Subcutaneous abdominal adipose tissue (tissue), 5 donors: ENCODE results near the gene PXDN.

Source experiments
- H3K27ac ChIP-seq: one replicate; pipeline ENCODE4 v1.7.0; 2013; ENCODE audit warnings: low read depth, mild to moderate bottlenecking, inconsistent platforms, low read length, moderate library complexity
- H3K27me3 ChIP-seq, 5 donors: one replicate each; pipeline ENCODE4 v1.7.0; 2013; ENCODE audit warnings: low read length in 5 of 5, inconsistent platforms in 1 of 5; ENCODE audit not compliant: control insufficient read depth in 5 of 5, insufficient read depth in 4 of 5
- H3K36me3 ChIP-seq, 5 donors: one replicate each; pipeline ENCODE4 v1.7.0; 2013; ENCODE audit warnings: low read length in 5 of 5; ENCODE audit not compliant: control insufficient read depth in 5 of 5, insufficient read depth in 5 of 5
- H3K4me1 ChIP-seq, 5 donors: one replicate each; pipeline ENCODE4 v1.7.0; 2013; ENCODE audit warnings: low read length in 5 of 5, mild to moderate bottlenecking in 3 of 5, moderate library complexity in 1 of 5; ENCODE audit not compliant: control insufficient read depth in 5 of 5, insufficient read depth in 5 of 5
- H3K4me3 ChIP-seq, 5 donors: one replicate each; pipeline ENCODE4 v1.7.0; 2013; ENCODE audit warnings: low read length in 5 of 5, low read depth in 1 of 5
- H3K9ac ChIP-seq, 5 donors: one replicate each; pipeline ENCODE4 v1.7.0; 2013; ENCODE audit warnings: low read length in 5 of 5, mild to moderate bottlenecking in 4 of 5, moderate library complexity in 3 of 5
- H3K9me3 ChIP-seq, 5 donors: one replicate each; pipeline ENCODE4 v1.7.0; 2013; ENCODE audit warnings: low read length in 5 of 5; ENCODE audit not compliant: control insufficient read depth in 5 of 5
- donor health status: healthy.
- donor health status: healthy.
- donor health status: healthy.
- donor health status: healthy.
- donor health status: healthy.

Gene PXDN

DNA sequence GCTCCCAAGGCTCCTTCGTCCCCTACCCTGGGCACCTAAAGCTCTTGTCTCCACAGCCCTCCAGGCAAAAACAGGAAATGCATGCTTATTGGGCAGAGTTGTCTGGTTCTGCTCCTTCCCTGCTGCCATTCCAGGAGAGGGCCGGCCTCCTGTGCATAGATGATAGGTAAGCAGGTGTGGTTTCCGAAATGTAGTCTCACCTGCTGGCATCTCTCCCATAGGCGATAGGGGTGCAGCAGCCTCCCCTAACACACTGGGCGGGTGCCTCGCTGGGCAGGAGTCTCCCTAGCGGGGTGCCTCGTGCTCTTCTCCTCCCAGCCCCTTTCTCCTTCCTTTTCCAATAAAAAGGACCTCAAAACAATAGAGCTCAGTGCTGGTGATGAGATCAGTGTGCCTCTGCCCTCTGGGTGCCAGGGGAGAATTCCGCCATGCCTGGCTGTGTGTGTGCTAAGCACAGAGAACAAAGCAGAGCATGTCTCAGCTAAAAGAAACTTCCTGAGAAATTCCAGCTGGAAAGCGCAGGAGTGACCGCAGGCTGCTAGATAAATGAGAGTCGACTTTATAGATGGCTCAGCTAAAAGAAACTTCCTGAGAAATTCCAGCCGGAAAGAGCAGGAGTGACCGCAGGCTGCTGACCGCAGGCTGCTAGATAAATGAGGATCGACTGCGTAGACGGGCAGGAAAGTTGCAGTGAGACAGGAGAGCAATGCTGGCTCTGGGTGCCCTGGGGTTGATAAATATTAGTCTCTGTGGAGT lies 11.3 kb upstream of the PXDN start:
- Histone ChIP-seq H3K9ac (no peak overlapping the region), H3K9me3 (peaks cover 0 to 6% (median 0%) of the 10 kb centered on the region in 5 donors), H3K27me3 (peaks cover 6 to 17% (median 11%) of the 10 kb centered on the region in 5 donors), H3K4me3 (no peak overlapping the region), H3K27ac (no peak overlapping the region), H3K4me1 (peaks cover 0 to 7% (median 6%) of the 10 kb centered on the region in 5 donors), H3K36me3 (no peaks in the 10 kb centered on the region)

DNA sequence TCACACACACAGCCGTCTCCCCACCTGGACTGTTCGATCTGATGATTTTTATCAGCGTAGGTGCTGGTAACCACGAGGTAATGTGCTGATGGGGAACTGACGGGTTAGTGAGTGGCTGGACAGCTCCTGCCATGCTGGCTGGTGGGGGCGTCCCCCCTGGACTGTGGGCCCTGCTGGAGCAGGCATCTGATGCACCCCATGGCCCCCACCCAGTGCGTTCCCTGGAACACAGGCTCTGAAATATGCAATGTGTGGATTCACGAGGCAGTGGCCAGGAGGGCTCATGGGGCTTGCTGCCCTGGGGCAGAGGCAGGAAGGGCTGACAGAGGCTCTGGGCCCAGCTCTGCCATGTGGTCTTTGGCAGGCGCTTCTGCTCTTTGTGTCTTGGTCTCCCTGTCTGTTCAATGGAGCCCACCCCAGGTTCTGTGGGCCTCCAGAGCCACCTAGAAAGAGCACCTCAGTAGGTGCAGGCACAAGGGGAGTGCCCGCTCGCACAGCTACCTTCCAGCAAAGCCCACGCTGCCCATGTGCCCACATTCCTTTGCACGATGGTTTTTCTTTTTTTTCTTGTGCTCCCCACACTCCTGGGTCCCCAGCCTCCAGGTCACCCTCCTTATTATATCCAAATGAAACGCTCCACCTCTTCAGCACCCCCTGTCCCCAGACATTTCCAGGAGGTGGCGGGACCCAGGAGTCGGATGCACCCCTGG lies 10.3 kb upstream of the PXDN start:
- Histone ChIP-seq H3K36me3 (no peaks in the 10 kb centered on the region), H3K4me1 (peaks cover 0 to 8% (median 7%) of the 10 kb centered on the region in 5 donors), H3K27ac (no peak overlapping the region), H3K27me3 (peaks cover 6 to 17% (median 11%) of the 10 kb centered on the region in 5 donors), H3K9me3 (peaks cover 0 to 6% (median 0%) of the 10 kb centered on the region in 5 donors), H3K4me3 (no peak overlapping the region), H3K9ac (no peak overlapping the region)

DNA sequence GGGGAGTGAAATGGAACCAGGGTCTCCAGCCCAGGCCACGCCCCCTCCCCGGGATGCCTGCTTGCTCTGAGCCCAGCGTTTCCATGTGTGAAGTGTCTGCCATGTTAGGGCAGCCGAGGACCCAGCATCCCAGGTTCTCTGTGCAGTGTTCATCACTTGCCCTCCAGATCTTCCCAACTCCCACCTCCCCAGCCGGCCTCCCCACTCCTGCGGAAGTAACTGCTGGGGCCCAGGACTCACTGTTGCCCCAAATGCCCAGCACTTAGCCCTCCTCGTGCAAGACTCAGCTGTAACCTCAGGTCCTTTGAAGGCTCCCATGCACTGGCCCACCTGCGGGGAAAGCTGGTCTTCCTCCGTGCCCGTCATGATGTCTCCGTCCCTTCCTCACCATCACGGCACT lies 9.7 kb upstream of the PXDN start:
- H3K4me3 ChIP-seq = no peak overlapping the region
- H3K27ac ChIP-seq = no peak overlapping the region
- H3K9ac ChIP-seq = no peak overlapping the region
- peaks cover 6 to 17% (median 11%) of the 10 kb centered on the region in 5 donors for H3K27me3 ChIP-seq
- H3K9me3 ChIP-seq = peaks cover 0 to 6% (median 0%) of the 10 kb centered on the region in 5 donors
- peaks cover 0 to 8% (median 7%) of the 10 kb centered on the region in 5 donors for H3K4me1 ChIP-seq
- H3K36me3 ChIP-seq = no peaks in the 10 kb centered on the region

DNA sequence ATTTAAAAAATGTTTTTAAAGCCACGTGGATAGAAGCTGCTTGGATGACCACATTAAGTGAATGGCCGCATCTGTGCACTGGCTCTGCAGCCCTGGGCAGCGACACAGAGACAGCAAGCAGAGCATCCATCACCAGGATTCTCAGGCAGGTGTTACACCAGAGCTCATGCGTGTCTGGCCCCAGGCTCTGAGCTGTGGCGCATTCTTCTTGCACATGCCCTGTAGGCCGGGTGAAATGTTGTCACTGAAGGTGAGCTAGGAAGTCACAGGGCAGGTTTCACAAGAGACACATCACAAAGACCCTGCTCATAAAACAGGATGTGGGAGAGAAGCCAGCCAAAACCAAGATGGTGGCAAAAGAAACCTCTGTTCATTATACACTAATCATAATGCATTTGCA lies 8.4 kb upstream of the PXDN start:
- no peak overlapping the region for H3K9ac ChIP-seq
- H3K4me1 ChIP-seq = peaks cover 1 to 16% (median 11%) of the 10 kb centered on the region in 5 donors
- no peaks in the 10 kb centered on the region for H3K36me3 ChIP-seq

DNA sequence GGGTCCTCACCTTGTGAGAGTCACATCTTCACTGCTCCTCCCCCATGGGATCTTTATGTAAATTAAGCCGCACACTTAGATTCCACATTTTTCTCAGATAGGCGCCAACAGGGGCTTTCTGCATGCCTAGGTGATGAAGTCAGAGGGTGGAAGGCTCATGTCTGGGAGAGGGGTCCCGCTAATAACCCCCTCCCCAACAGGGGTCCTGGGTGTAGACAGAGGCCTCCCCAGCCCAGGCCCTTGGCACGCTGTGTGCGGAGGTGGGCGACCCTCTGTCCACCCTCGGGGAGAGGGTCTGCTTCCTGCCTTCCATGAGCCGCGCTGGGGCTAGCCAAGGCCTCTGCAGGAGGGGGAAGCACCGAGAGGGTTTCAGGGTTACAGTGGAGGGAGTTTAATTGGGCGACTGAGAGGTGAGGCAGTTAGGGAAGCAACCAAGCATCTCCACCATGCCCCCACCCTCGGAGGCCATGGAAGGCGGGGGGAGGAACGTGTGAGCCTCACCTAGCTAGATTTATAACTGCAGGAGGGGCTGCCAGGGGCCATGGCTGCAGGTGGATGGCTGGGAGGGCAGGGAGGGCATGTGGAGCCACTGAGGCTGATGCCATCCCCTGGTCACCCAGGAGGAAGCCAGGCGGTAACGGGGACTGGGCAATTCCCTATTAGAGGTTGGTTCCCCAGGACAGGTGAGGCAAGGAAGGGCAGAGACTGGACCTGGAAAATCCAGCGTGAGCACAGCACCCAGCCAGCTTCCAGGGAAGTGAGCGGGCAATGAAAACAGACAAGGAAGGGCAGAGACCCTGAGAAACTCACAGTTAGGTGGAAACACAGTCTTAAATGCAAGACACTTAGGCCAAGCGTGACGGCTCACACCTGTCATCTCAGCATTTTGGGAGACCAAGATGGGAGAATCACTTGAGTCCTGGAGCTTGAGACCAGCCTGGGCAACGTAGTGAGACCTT lies 7.7 kb upstream of the PXDN start:
- no peak overlapping the region for H3K27ac ChIP-seq
- H3K9ac ChIP-seq = no peak overlapping the region
- peaks cover 6 to 17% (median 11%) of the 10 kb centered on the region in 5 donors for H3K27me3 ChIP-seq
- peaks cover 1 to 16% (median 11%) of the 10 kb centered on the region in 5 donors for H3K4me1 ChIP-seq
- H3K36me3 ChIP-seq = no peaks in the 10 kb centered on the region
- H3K9me3 ChIP-seq = peaks cover 0 to 6% (median 0%) of the 10 kb centered on the region in 5 donors
- H3K4me3 ChIP-seq = no peak overlapping the region

More for the DNA sequence above, 8.4 kb upstream of the PXDN start:
- Histone ChIP-seq H3K27ac (no peak overlapping the region), H3K9me3 (peaks cover 0 to 6% (median 0%) of the 10 kb centered on the region in 5 donors), H3K4me3 (no peak overlapping the region), H3K27me3 (peaks cover 6 to 17% (median 11%) of the 10 kb centered on the region in 5 donors)

DNA sequence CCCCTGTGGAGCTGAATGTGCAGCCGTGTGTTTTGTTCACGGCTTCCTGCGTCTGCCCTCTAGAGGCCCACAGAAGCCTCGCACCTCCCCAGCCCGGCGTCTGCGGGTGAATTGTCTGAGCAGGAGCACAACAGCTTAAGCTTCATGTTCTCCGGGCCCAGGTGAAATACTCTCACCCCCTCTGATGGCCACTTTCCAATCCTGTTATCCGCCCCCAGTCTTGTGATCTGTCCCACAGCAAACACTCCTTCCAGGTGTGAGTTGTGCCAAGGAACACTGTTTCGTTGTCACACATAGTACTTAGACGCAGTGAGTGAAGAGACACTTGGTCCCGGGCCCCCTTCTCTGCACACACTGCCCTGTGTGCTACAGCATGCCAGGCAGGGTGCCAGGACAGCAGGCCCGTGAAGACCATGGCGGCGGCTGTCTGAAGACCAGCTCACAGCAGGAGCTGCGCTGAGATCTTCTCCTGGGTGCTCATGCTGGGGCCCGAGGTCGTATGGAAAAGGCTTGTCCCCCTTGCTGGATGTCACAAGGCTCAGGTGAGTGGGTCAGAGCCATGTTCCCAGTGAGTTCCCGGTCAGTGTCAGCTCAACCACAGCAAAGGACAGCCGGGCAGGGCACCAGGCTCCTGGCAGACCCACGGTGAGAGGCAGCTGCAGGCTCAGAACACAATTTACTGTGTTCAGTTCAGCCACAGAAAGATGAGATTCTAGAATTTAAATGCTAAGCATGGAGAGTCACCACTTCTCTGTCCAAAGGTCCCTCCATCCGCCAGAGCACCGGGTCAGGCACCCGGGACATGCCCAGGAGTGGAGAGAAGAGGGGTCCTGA lies 6.8 kb upstream of the PXDN start:
- no peaks in the 10 kb centered on the region for H3K36me3 ChIP-seq
- H3K9ac ChIP-seq = no peak overlapping the region
- H3K4me1 ChIP-seq = peaks cover 1 to 16% (median 11%) of the 10 kb centered on the region in 5 donors
- H3K27ac ChIP-seq = no peak overlapping the region
- no peak overlapping the region for H3K4me3 ChIP-seq
- peaks cover 6 to 17% (median 11%) of the 10 kb centered on the region in 5 donors for H3K27me3 ChIP-seq
- H3K9me3 ChIP-seq = peaks cover 0 to 6% (median 0%) of the 10 kb centered on the region in 5 donors

DNA sequence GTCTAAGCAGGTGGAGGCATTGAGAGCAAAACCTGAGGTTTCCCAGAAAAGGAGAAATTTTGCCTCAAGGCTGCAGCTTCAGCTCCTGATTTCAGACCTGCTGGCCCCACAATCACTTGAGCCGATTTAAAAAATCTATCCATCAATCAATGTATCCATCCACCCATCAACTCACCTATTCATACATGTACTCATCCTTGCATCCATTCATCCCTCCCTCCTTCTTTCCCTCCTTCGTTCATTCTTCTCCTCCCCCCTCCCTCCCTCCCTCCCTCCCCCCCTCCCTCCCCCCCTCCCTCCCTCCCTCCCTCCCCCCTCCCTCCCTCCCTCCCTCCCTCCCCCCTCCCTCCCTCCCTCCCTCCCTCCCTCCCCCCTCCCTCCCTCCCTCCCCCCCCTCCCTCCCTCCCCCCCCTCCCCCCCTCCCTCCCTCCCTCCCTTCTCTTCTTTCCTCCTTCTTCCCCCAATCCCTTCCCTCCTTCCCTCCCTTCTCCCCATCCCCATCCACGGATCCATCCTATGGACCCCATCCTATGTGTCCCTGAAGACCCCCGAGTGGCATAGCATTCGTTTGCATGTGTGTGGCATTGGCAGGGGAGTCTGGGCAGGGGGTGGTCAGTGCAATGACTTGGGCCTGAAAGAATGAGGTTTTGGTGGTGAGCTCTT lies 6.1 kb upstream of the PXDN start:
- peaks cover 2 to 21% (median 17%) of the 10 kb centered on the region in 5 donors for H3K4me1 ChIP-seq
- no peak overlapping the region for H3K27ac ChIP-seq
- peaks cover 0 to 6% (median 0%) of the 10 kb centered on the region in 5 donors for H3K9me3 ChIP-seq
- H3K4me3 ChIP-seq = no peak overlapping the region
- peaks cover 6 to 15% (median 11%) of the 10 kb centered on the region in 5 donors for H3K27me3 ChIP-seq
- H3K9ac ChIP-seq = no peak overlapping the region
- no peaks in the 10 kb centered on the region for H3K36me3 ChIP-seq

DNA sequence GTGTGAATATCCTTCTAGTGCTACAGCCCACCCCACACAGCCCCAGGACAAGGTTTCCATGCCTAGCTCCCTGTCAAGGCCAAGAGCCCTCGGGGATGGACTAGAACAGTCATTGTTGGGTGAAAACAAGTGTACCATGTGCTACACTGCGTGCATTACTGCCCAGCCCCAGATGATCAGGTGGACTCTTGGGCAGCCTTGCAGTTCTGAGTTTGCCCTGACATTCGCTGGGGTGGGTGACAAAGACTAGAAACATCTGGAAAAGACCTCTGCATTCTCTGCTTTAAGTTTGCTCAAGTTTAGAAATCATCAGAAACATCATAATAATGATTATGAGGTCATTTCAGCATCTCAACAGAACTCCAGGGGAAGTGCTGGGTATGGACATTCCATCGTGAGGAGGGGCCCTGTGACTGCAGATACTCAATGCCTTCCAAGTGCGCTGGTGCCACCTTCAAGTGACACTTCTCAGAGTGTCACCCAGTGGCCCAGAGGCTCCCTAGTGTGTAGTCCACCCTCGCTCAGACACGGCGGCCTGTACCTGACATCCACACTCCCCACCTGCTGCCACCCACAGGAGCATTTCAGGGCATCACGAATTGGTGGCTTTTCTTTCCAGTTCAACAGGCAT lies 5.3 kb upstream of the PXDN start:
- Histone ChIP-seq H3K4me3 (no peak overlapping the region), H3K9ac (no peak overlapping the region), H3K27ac (no peak overlapping the region), H3K27me3 (peaks cover 6 to 12% (median 7%) of the 10 kb centered on the region in 5 donors), H3K4me1 (peaks cover 5 to 29% (median 23%) of the 10 kb centered on the region in 5 donors), H3K9me3 (peaks cover 0 to 5% (median 0%) of the 10 kb centered on the region in 5 donors), H3K36me3 (no peaks in the 10 kb centered on the region)
